Small intestine (tissue), 7 donors: ENCODE results near the gene PMPCB. TPM values are rescaled to one million over a fixed set of nuclear protein-coding genes. Genes with fewer than 3 reads are reported as not detected.

Source experiments
- DNase-seq, 2 donors: peaks; one replicate each; pipeline versions ENCODE4 v3.0.0 to v3.0.0-alpha.2; 2013
- FAIRE-seq: peaks from 2 replicates; lab custom pipeline; 2012; peaks lifted over from hg19 to GRCh38; lab: Jason Lieb, UNC
- H3K27ac ChIP-seq, 3 donors: one replicate each; pipeline ENCODE4 v1.5.1; 2013; ENCODE audit warnings: low read length in 2 of 3, mild to moderate bottlenecking in 2 of 3, control low read depth in 1 of 3, inconsistent platforms in 1 of 3, low read depth in 1 of 3, moderate library complexity in 1 of 3
- H3K27me3 ChIP-seq, 3 donors: one replicate each; pipeline ENCODE4 v1.6.1; 2013; ENCODE audit warnings: low read length in 3 of 3, inconsistent platforms in 1 of 3; ENCODE audit not compliant: control insufficient read depth in 3 of 3, insufficient read depth in 3 of 3
- H3K36me3 ChIP-seq, 3 donors: one replicate each; pipeline ENCODE4 v1.6.1; 2013; ENCODE audit warnings: low read length in 3 of 3, inconsistent platforms in 1 of 3, low read depth in 1 of 3, mild to moderate bottlenecking in 1 of 3, moderate library complexity in 1 of 3; ENCODE audit not compliant: control insufficient read depth in 3 of 3, insufficient read depth in 2 of 3
- H3K4me1 ChIP-seq, 3 donors: one replicate each; pipeline ENCODE4 v1.6.1; 2013; ENCODE audit warnings: low read length in 2 of 3, inconsistent platforms in 1 of 3, low read depth in 1 of 3, mild to moderate bottlenecking in 1 of 3, moderate library complexity in 1 of 3; ENCODE audit not compliant: control insufficient read depth in 3 of 3, insufficient read depth in 2 of 3
- H3K4me3 ChIP-seq, 3 donors: one replicate each; pipeline ENCODE4 v1.5.1; 2013; ENCODE audit warnings: low read length in 3 of 3, control low read depth in 1 of 3, inconsistent platforms in 1 of 3, low read depth in 1 of 3, mild to moderate bottlenecking in 1 of 3, moderate library complexity in 1 of 3
- H3K9me3 ChIP-seq, 2 donors: one replicate each; pipeline ENCODE4 v1.6.1; 2013; ENCODE audit warnings: low read depth in 1 of 2, low read length in 1 of 2; ENCODE audit not compliant: control insufficient read depth in 2 of 2, insufficient read depth in 1 of 2
- WGBS, 3 donors: extraction: QIAGEN DNeasy Blood & Tissue Kit; methylation state at CpG; one replicate each; pipeline ENCODE4 v1.1.7; 2013; 5-methylcytosine and 5-hydroxymethylcytosine counted together
- polyA plus RNA-seq, 4 donors: library from polyadenylated mRNA; stranded (reverse) in 3 of 4; unstranded in 1 of 4; fragments of 200-250 nt in 3 of 4; fragments of 120-200 nt in 1 of 4; gene quantifications; one replicate each; pipeline versions ENCODE4 v1.2.1 to v1.2.3, GENCODE V29; 2013
- donor health status: healthy with polysubstance abuse.
- donor health status: control.
- donor health status: control.
- donor health status: Bipolar disorder and iron deficiency.
- donor health status: healthy.

PMPCB gene
- polyA plus RNA-seq, 4 donors = 53.8 to 89.2 (median 60.9) TPM

DNA sequence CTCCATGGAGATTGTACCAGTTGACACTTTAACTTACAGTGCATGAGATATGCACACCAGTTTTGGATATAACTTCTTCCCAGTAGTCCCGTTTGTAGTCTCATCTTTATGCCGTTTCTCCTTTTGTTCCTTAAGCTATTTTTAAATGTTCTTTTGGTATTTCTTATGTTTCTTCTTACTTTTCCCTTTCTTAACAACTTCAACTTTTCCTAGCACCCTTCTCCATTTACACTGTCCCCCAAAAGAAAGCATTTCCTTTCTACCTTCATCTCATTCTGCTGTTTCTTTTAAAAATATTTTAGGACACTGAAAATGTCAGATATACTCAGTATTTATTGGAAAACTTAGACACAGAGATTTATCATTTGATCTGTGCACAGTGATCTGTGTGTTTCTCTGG is 51.7 kb downstream of the PMPCB start:
- H3K4me1 ChIP-seq = peaks cover 0 to 4% (median 2%) of the 10 kb centered on the region in 3 donors
- H3K27me3 ChIP-seq = no peaks in the 10 kb centered on the region
- DNase-seq (no peak), FAIRE-seq (no peak)
- peaks cover 3 to 9% (median 4%) of the 10 kb centered on the region in 3 donors for H3K36me3 ChIP-seq
- no peaks in the 10 kb centered on the region for H3K9me3 ChIP-seq
- WGBS, 3 donors = 15 to 40% (median 24%) methylated on average over 2 of the region's 2 CpGs
- H3K27ac ChIP-seq = no peak overlapping the region
- H3K4me3 ChIP-seq = peak overlapping the region in 2 of 3 donors; percentile 80 to 87

DNA sequence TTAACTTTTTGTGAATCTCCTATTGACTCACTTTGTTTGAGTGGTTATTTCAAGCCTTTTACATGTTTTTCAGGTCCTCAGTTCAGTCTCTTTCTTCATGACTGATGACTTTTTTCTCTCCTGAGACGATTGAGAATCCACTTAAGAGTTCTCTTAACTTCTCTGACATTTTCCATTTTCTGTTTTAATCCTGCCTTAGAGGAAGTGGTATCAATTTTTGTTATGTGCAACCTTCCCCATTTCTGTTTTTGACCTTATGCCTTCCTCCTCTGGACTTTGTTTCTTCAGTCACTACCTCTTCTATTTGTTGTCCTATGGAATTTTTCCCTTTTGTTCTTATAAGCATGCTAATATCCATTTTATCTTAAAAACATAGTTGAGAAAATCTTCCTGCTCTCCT is 52.6 kb downstream of the PMPCB start:
- Histone ChIP-seq H3K4me3 (no peak overlapping the region), H3K4me1 (peaks cover 0 to 4% (median 2%) of the 10 kb centered on the region in 3 donors), H3K27me3 (no peaks in the 10 kb centered on the region), H3K27ac (no peak overlapping the region), H3K36me3 (peaks cover 3 to 12% (median 4%) of the 10 kb centered on the region in 3 donors), H3K9me3 (no peaks in the 10 kb centered on the region)
- FAIRE-seq (no peak), DNase-seq (no peak)
- WGBS, 3 donors = 41 to 55% (median 52%) methylated on average over 1 of the region's 1 CpG

Other genes starting within 250 kb of the PMPCB start
- gene FBXL13, start 222.6 kb upstream of the PMPCB start, polyA plus RNA-seq = under 1 TPM in 2 of 4 donors, not detected in 2; 0.10 to 0.38 TPM
- gene ARMC10, start 222.3 kb upstream of the PMPCB start, polyA plus RNA-seq = 10 to 100 TPM in 3 of 4 donors, 1 to 10 TPM in 1; 8.9 to 33.5 (median 17.4) TPM
- 10 to 100 TPM in 3 of 4 donors, 1 to 10 TPM in 1; 8.9 to 62.0 (median 18.1) TPM for gene NAPEPLD, start 148.3 kb upstream of the PMPCB start, polyA plus RNA-seq
- gene DNAJC2, start 47.3 kb downstream of the PMPCB start, polyA plus RNA-seq = 10 to 100 TPM; 22.2 to 36.3 (median 31.2) TPM
- gene PSMC2, start 50.2 kb downstream of the PMPCB start, polyA plus RNA-seq = 100 to 1,000 TPM in 2 of 4 donors, 10 to 100 TPM in 2; 80.0 to 112 (median 101) TPM
- under 1 TPM in 2 of 4 donors, not detected in 2; 0.03 to 0.12 TPM for gene SLC26A5, start 148.8 kb downstream of the PMPCB start, polyA plus RNA-seq